Femur (tissue), 1 donor: ENCODE measurements around the gene MRPL47.

Experiments used
- DNase-seq: peaks from one replicate; pipeline ENCODE4 v3.0.0-alpha.2; 2017

MRPL47 gene

DNA sequence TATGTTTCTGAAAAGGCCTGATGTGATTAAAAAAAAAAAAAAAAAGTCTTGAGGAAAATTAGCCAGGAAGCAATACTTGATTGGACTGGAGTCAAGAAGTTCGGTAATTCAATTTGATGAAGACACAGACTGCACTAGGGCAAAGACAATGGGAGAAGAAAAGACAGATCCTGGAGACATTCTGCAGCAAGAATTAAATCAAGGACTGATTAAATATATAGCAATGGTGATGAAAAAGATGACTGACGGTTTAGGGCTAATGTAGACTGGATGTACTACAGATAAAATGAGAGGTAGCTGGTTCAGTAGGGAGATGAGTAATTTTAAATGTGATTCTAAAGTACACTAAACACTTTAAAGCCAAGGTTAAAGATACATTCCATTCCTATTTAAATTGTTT lies 13.8 kb downstream of the MRPL47 start:
- no peak for DNase-seq

DNA sequence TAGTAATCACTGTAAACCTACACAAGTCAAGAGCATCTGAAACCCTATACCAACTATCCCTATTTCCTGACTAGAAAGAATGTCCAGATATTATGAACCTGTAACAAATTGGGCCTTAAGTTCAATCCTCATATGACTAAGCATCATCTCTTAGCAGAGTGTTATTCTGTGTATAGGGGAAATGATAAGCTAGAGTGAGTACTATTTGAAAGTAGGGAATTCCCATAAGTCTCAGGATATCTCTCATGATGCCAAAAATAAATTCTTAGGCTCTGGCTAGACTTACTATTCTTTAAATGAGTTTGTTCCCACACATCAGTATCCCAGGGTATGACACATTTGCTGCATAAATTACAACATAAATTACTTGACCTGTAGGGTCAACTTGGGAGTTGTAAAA lies 15.3 kb downstream of the MRPL47 start:
- DNase-seq = no peak

DNA sequence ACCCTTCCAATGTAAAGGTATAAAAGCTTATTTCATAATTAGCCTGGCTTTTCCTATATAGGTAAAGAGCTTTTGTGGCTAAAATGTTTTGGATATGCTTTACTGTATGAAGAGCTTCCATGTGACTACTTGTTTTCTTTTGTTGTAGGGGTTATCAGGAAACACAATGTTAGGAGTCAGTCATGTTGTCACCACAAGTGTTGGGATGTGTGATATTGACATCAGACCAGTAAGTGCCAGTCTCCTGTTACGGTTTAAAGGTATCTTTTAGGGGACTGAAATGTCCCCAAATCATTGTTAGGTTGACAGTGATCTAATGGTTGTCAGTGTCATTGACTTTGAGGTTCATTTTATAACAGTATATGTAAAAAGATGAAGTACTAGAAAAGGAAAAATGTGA lies 23.4 kb downstream of the MRPL47 start:
- no peak for DNase-seq

DNA sequence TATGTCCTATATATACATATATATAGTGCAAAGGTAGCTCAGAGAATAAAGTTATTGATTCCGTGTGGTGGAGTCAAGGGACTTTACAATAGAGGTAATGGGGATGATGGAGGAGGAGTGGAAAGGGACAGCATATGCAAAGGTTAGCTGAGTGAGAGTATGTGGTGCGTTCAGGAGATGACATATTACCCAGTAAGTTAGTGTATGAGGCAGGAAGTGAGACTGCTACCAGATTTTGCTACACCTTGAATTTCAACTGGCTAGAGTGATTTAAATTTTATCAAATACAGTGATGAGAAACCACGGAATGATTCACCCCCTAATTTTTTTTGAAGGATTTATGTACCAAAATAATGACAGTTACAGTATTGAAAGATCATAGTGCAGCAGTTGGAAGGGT lies 38.9 kb downstream of the MRPL47 start:
- DNase-seq = no peak

DNA sequence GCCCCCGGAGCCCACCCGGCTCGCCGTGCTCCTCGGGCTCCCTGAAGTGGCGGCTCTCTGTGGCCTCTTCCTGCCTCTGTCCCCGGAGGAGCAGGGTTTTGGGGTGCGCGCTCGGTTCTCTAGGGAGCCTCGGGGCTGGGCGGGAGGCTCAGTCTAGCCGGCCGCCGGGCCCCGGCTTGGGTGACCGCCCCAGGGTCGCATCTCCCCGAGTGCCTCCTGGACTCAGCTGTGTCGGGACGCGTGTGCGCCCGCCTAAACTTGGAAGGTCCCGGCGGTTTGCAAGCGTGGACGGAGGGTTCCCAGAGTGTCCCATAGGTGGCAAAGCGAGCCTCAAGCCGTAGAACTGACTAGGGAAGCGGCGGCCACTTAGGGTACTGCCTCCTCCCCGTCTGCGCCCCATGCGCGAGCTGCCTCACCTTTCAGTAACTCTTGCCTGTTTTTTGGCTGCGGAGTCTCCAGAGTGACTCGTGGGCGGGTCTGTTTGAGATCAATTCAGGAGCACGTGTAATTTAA lies 41.1 kb downstream of the MRPL47 start:
- peak; percentile 72 for DNase-seq

DNA sequence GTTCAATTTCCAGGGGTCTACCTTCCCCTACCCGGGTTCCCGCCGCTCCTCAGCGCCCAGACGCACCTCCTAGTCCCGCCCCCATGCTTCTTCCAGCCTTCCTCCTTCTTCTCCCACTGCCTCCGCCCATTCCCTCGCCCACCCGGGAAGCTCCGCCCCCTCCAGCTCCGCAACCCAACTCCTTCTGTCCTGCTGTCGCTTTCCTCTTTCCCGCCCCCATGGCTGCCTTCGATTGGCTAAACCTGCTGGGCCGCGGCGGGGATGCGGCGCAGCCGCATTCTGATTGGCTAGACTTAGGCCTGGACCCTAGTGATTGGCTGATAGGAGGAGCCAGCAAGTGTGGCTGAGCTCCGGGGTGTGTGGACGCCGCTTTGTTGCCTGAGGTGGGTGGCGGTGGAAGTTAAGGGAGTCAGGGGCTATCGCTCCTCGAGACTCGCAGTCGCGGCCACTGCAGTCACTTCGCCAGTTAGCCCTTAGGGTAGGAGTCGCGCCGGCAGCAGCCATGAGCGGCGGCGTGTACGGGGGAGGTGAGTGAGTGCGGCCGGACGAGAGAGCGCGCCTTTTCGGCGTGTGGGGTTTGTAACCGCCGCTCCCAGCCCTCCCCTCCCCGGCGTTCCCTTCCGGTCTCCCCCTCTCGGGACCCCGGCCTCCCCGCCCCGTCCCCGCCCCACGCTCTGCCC lies 41.7 kb downstream of the MRPL47 start, which contains the start of gene ACTL6A:
ACTL6A (plus strand) TSS at position 336 of the 680 bp plus-strand sequence; CDS start at position 503, 167 bp downstream.
- peak; percentile 100 for DNase-seq

DNA sequence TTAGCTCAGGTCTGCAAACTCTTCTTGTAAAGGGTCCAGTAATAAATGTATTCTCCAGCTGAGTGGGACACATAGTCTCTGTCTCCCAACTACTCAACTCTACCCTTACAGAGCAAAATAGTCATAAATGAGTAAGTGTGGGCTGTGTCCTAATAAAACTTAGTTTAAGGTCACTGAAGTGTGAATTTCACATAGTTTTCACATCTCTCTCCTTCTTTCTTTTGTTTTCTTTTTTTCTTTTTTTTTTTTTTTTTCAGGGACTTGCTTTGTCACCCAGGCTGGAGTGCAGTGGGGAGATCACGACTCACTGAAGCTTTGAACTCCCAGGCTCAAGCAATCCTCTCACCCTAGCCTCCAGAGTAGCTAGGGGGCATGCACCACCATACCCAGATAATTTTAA lies 43.6 kb downstream of the MRPL47 start:
- no peak for DNase-seq

DNA sequence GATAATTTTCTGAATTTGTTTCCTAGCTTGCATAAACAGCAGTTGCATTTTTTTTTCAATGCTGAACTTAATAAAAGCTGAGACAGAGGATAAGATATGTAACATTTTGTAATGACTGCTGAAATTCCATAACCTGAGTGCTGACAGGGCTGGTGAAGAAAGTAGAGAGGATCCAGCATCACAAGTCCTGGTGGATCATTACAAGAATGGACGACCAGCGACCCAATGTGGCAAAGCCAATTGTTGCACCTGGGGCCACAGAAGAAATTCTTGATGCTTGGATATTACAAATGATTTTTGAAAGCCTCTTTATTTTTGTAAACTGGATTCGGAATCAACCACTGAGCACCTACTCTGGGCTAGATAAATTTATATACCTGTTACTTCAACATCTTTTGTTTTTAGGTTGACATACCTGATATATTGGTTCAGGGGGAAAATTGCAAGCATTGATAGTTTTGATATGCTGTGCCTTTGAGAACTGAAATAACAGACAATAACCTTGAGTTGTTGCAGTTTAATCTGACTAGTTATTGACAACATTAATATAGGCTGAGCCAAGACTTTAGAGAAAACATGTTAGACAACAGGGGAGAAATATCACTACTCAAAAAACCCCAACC lies 45.6 kb downstream of the MRPL47 start:
- peak; percentile 84 for DNase-seq

DNA sequence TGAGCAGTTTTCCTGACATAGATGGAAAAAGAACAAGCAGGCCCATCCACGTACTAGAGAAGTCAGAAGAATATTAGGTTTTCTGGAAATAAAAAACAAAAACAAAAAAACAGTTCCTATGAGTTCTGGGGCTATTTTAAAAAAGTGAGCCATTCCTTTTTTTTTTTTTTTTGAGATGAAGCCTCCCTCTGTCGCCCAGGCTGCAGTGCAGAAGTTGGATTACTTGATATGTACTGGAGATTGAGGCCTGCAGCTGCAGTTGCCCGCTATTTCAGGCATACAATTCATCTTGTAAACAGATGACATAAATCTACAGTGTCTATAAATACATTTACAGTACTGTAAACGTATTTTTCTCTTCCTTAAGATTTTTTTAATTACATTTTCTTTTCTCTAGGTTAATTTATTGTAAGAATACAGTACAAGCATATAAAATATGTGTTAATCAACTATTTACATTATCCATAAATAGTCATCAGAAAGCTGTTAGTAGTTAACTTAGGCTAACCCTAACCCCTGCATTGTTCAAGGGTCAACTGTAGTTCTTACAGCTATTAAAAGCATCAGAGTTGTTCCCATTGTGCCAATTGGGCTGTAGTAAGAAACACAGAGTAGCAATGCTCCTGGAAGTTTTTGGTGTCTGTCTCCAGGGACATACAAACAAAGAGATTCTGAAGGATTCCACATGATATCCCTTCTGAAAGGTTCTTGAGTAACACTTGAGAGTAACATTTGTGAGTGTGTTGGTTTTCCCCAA lies 52.9 kb downstream of the MRPL47 start:
- DNase-seq = peak; percentile 43

DNA sequence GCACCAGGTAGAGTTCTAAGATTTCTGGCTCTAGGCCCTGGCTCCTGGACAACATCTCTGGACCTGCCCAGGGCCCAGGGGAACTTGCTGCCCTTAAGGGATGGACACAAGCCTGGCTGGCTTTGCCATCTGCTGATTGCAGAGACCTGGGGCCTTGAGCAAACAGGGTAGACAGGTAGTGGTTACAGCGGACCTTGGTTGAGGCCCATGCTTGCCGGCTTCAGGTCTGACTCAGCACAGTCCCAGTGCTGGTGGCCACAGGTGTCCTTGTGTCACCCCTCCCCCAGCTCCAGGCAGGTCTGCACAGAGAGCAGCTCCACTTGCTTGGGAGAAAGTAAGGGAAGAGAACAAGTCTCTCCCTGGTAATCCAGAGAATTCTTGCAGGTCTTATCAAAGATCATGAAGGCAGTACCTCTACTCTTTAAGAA lies 57.6 kb downstream of the MRPL47 start:
- DNase-seq = no peak

DNA sequence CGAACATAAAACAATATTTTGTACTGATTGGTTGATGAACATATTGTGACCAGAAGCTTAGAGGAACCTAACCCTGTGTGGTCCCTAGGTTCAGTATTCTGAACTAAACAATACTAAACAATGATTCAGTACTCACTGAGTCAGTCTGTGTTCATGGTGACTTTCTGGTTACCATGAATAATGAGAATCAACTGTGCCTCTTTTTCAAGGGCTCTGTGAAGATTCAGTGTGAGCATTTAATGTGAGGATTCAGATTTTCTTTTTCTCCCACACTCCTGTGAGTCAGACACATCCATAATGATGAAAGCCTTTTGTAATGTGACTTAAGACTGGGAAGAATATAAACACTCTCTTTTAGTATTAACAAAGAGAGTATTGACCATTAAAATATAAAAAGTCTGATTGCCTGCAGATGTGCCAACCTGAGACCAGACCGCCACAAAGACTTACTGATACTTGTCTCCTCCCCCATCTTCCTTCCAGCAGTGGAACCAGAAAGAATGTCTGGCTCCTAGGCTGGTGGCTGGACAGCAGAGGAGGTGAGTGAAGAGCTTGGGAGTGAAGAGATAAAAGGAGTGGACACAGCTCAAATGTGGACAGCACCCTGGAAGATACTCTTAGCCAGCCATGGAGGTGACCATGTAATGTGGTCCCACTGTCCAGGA lies 59.3 kb downstream of the MRPL47 start:
- DNase-seq = no peak

DNA sequence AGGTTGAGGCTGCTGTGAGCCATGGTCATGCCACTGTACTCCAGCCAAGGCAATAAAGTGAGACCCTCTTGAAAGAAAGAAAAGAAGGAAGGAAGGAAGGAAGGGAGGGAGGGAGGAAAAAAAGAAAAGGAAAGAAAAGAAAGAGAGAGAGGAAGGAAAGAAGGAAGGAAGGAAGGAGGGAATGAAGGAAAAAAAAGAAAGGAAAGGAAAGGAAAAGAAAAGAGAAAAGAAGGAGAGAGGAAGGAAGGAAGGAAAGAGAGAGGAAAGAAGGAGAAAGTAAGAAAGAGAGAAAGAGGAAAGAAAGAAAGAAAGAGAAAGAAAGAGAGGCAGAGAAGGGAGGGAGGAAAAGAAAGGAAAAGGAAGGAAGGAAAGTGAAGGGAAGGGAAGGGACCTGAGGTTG lies 62.1 kb downstream of the MRPL47 start:
- DNase-seq = no peak

DNA sequence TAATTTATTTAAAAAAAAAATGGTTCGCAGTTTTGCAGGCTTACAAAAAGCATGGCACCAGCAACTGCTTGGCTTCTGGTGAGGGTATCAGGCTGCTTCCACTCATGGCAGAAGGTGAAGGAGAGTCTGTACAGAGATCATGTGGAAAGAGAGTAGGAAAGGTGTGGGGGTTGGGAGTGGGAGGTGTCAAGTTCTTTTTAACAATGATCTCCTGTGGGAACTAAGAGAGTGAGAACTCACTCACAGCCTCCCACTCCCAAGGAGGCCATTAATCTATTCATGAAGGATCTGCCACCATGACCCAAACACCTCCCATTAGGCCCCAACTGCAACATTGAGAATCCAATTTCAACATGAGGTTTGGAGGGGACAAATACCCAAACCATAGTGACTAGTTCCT lies 62.8 kb downstream of the MRPL47 start:
- no peak for DNase-seq

DNA sequence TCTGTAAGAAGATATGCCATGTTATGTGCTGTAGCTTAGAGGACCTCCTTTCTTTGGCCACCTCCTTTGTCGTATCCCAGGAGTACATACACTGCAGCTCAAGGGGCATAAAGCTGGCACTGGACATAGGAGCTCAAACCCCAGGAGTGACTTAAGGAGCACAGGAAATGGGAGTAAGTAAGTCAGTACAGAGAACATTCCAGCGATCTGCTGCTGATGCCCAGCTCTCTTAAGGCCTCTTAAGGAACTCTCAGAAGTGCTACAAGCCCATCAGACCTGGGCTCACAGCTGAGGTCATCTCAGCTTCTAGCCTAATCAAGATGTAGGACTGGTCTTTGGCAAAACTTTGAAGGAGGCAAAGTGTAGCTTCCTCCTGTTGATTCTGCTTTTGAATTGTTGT lies 63.3 kb downstream of the MRPL47 start:
- DNase-seq = no peak
